ENCODE measurements around the gene AJM1. TPM values are rescaled to one million over a fixed set of nuclear protein-coding genes. Genes with fewer than 3 reads are reported as not detected.
A peak's percentile ranks its signal among the peaks of the same experiment; 100 is the strongest.
"Not testable (repeated sequence)": the region's sequence is repeated elsewhere in the genome, so short reads cannot be mapped to it uniquely, and the experiment has no call there.

Gene AJM1
- 0.10 TPM for polyA plus RNA-seq

DNA sequence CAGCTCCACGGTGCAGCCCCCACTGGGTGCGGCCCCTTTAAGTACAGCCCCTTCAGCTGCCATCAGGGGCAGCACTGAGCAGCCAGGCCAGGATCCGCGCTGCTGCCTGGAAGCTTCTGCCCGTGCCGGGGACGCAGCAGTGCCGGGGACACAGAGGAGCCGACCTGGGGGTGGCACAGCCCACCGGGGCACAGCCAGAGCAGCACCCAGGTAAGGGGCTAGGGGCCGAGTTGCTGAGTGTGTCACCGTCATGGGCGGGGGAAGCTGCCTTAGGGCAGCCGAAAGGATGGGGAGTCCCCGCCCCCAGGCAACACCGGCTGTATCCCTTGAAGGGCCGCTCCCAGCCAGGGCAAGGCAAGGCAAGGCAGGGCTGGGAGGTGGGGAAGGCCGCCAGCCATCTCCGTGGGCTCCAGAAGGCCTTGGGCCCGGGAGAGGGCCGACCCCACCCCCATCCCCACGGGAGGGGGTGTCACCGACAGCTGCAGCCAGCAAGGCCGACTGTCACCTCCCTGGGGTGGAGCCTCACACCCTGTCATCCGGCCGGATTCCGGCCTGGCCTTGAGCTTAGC is at the start of gene AJM1:
TSS of gene AJM1 (plus strand) at position 99 of the 569 bp plus-strand sequence. CDS start 1,937 bp downstream, outside the sequence.
- Mint-ChIP-seq H3K27ac (peak within 1 kb of the TSS; percentile 86 to 95 (median 90)), H3K4me3 (peak within 1 kb of the TSS; percentile 87 to 96 (median 94))
- not testable (repeated sequence) for H3K27me3 Mint-ChIP-seq, H3K36me3 Mint-ChIP-seq, H3K9me3 Mint-ChIP-seq, H3K4me1 Mint-ChIP-seq

DNA sequence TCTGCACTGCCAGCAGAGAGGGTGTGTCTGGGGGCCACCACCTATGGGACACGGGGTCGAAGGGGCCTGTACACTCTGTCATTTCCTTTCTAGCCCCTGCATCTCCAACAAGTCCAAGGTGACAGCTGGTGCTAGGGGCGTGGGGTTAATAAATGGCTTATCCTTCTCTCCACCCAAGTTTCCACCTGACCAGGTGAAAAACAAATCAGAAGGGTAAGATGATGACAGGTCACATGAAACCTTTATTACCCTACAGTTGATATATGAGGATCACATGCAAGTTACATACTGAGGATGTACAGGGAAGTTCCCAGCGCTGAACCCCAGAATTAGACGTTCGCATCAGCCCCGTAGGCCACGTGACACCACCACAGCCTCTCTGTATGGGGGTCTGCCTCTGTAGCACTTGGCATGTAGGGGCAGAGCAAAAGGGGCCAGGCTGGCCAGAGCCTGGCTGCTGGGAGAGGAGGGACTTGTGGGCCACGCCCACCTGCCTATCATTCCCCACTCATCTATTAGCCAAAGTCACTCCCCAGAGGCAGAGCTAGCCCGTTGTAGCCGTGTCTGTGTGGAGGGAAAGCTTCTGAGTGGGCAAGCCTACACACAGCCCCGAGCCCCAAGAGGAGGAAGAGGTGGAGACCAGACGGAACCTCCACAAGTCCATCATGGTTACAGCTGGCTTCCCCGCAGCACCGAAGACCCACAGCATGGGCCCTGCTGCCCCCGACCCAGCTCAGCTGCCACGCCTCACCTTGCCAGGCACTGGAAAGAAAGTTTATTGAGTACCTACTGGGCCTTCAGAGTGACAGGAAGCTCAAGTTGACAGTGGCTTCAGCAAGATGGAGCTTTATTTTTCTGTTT is 49.0 kb upstream of the AJM1 start:
- H3K27ac Mint-ChIP-seq = peak overlapping the region; percentile 63 to 89 (median 71)
- H3K36me3 Mint-ChIP-seq = no peaks in the 10 kb centered on the region
- H3K27me3 Mint-ChIP-seq = no peaks in the 10 kb centered on the region
- peaks cover 0 to 21% (median 11%) of the 10 kb centered on the region in 3 donors for H3K4me1 Mint-ChIP-seq
- H3K4me3 Mint-ChIP-seq = peak overlapping the region in 3 of 4 donors; percentile 32 to 78 (median 47)
- H3K9me3 Mint-ChIP-seq = no peaks in the 10 kb centered on the region

DNA sequence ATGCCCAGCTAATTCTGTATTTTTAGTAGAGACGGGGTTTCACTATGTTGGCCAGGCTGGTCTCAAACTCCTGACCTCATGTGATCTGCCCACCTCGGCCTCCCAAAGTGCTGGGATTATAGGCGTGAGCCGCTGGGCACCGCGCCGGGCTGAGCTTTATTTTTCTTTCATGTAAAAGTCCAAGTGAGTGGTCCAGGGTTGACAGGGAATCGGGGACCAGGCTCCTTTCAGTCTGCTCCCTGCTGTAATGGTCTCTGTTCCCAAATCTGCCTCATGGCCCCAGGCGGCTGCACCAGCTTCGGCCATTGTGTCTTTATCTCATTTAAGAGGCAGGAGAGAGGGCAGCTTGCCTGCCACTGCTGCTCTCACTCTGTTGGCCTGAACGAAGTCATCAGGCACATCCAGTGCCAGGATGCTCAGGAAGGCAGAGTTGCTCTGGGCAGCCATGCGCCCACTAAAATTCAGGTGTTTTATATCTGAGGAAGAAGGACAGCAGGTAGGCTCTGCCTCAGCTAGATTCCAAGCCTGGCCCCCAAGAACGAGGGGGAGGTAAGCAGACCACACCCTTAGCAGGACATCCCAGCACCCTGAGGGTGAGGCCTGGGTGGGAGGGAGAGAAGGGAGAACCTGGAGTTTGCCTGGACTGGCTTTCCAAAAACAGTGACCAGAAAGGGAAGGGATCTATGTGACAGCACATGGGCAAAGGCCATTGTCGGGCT is 47.8 kb upstream of the AJM1 start:
- peak overlapping the region in 1 of 3 donors; percentile 20 for H3K27ac Mint-ChIP-seq
- peaks cover 0 to 19% (median 5%) of the 10 kb centered on the region in 3 donors for H3K4me1 Mint-ChIP-seq
- H3K36me3 Mint-ChIP-seq = no peaks in the 10 kb centered on the region
- H3K9me3 Mint-ChIP-seq = no peaks in the 10 kb centered on the region
- H3K4me3 Mint-ChIP-seq = peak overlapping the region in 2 of 4 donors; percentile 55 to 56
- H3K27me3 Mint-ChIP-seq = no peaks in the 10 kb centered on the region

DNA sequence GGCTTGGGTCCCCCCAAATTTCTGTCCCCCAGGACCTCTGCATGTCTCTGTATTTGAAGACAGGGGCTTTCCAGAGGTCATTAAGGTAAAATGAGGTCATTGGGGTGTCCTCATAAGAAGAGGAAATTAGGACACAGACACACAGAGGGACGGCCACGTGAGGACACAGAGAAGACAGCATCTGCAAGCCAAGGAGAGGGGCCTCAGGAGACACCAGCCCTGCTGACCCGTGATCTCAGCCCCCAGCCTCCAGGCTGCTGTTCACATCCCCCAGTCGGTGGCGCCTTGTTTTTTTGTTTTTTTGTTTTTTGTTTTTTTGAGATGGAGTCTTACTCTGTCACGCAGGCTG is 47.3 kb upstream of the AJM1 start:
- Mint-ChIP-seq H3K27ac (peak overlapping the region in 1 of 3 donors; percentile 5), H3K36me3 (no peaks in the 10 kb centered on the region), H3K4me1 (peaks cover 0 to 19% (median 5%) of the 10 kb centered on the region in 3 donors), H3K4me3 (peak overlapping the region in 1 of 4 donors; percentile 56), H3K9me3 (no peaks in the 10 kb centered on the region), H3K27me3 (peaks cover 1% of the 10 kb centered on the region)

DNA sequence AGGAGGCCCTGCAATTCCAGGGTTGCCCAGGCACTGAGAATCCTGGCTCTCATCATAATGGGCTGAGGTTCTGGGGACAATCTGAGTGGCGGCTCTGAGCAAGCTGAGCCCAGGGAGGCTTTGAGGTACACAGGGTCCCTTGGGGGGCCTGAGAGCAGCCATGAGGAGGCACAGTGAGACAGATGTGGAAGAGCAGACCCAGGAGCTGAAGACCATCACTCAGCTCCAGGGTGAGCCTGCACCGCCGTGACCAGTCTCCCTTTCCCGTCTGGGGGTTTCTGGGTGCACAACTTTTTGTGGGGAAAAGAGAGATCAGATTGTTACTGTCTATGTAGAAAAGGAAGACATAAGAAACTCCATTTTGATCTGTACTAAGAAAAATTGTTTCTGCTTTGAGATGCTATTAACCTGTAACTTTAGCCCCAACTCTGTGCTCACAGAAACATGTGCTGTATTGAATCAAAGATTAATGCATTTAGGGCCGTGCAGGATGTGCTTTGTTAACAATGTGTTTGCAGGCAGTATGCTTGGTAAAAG is 46.0 kb upstream of the AJM1 start, which contains the start of gene CCDC183:
TSS of gene CCDC183 (plus strand) at position 101 of the 537 bp plus-strand sequence. CDS start at position 161, 60 bp downstream.
- Mint-ChIP-seq H3K36me3 (no peaks in the 10 kb centered on the region), H3K4me3 (peak within 1 kb of the TSS in 2 of 4 donors; percentile 14 to 75), H3K27me3 (peaks cover 7% of the 10 kb centered on the region), H3K9me3 (no peaks in the 10 kb centered on the region), H3K27ac (peak within 1 kb of the TSS in 2 of 3 donors; percentile 5 to 79), H3K4me1 (peaks cover 6 to 25% (median 11%) of the 10 kb centered on the region in 3 donors)

DNA sequence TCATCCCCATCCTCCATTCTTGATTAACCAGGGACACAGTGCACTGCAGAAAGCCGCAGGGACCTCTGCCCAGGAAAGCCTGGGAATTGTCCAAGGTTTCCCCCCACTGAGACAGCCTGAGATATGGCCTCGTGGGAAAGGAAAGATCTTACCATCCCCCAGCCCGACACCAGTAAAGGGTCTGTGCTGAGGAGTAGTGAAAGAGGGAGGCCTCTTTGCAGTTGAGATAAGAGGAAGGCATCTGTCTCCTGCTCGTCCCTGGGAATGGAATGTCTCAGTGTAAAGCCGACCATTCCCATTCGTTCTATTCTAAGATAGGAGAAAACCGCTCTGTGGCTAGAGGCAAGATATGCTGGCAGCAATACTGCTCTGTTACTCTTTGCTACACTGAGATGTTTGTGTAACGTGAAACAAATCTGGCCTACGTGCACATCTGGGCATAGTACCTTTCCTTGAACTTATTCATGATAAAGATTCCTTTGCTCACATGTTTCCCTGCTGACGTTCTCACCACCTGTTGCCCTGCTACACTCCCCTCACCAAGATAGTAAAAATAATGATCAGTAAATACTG is 45.4 kb upstream of the AJM1 start:
- peak overlapping the region in 1 of 3 donors; percentile 79 for H3K27ac Mint-ChIP-seq
- H3K4me3 Mint-ChIP-seq = peak overlapping the region in 1 of 4 donors; percentile 75
- not testable (repeated sequence) for H3K27me3 Mint-ChIP-seq, H3K9me3 Mint-ChIP-seq, H3K36me3 Mint-ChIP-seq
- peaks cover 8 to 26% (median 11%) of the 10 kb centered on the region in 3 donors for H3K4me1 Mint-ChIP-seq

DNA sequence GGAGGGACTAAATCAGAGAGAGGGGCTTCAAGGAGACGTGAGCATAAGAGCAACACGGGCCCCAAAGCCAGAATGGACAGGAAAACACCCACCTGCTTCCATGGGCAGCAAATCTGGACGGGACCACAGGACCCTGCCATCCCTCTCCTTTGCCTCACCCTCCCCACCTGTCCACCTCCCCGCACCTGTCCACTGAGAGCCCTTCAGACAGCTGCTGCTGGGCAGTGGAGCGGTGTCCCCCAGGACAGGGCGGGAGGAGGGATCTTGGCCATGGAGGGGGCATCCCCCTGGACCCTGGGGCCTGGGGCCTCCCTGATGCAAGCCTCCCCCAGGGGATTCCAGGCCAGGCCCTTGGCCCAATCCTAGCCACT is 43.6 kb upstream of the AJM1 start:
- no peaks in the 10 kb centered on the region for H3K36me3 Mint-ChIP-seq
- no peaks in the 10 kb centered on the region for H3K9me3 Mint-ChIP-seq
- peak overlapping the region in 1 of 4 donors; percentile 26 for H3K4me3 Mint-ChIP-seq
- peaks cover 9% of the 10 kb centered on the region for H3K27me3 Mint-ChIP-seq
- H3K4me1 Mint-ChIP-seq = peaks cover 6 to 20% (median 8%) of the 10 kb centered on the region in 3 donors
- H3K27ac Mint-ChIP-seq = no peak overlapping the region

DNA sequence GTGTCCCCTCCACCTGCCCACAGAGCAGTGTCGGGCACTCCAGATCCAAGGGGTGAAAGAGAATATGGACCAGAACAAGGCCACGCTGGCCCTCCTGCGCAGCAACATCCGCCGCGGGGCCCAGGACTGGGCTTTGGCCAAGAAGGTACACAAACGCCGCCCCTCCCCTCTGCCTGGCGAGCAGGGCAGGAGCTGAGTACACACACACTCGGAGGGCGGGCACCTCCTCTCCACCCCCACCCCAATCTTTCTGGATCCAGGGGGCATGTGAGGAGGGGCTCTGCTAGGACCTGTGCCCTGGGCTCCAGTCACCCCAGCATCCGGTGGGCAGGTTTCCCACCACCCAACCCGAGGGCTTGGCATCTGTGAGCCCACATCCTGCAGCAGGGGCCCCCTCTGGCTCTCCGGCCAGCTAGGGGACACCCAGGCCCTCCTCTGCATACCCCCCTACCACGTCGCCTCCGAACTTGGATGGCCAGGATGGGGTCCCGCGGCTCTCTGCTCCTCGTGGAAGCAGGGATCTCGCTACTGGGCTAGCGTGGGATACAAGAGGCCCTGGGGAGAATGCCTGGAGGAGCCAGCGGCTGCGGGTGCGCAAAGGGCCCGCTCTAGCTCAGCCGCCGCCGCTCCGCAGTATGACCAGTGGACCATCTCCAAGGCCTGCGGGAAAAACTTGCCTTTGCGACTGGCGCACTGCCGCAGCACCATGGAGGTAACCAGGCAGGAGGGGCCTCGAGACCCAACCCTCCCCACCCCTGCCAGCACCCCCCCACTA is 43.0 kb upstream of the AJM1 start:
- Mint-ChIP-seq H3K27ac (peak overlapping the region in 2 of 3 donors; percentile 50 to 91), H3K4me1 (peaks cover 6 to 20% (median 8%) of the 10 kb centered on the region in 3 donors), H3K4me3 (peak overlapping the region; percentile 52 to 95 (median 89)), H3K36me3 (peaks cover under 1% of the 10 kb centered on the region), H3K27me3 (peaks cover 9% of the 10 kb centered on the region), H3K9me3 (no peaks in the 10 kb centered on the region)

DNA sequence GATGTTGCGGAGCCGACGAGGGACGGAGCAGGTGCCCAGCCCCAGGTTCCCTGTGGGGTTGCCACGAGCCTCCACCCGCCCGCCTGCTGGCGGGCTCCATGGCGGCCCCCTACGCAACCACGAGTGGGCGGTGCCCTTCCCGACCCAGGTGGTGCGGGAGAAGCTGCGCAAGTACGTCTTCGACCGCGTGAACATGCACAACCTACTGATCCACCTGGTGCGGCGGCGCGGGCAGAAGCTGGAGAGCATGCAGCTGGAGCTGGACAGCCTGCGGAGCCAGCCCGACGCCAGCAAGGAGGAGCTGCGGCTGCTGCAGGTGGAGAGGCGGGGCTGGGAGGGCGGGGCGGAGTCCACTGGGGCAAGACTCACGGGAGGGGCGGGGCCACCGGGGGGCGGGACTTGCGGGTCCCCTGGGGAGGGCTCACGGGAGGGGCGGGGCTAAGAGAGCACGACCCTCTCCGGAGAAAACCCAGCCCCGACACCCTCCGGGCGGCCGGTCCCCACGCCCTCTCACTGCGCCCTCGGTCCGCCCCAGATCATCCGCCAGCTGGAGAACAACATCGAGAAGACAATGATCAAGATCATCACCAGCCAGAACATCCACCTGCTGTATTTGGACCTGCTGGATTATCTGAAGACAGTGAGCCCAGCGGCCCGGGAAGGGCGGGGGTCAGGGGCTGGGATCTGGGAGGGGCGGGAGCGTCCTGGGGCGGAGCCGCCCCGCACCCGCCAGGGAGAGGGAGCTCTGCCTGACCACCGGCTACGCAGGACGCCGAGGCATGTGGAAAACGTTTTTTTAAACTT is 42.2 kb upstream of the AJM1 start:
- Mint-ChIP-seq H3K9me3 (no peaks in the 10 kb centered on the region), H3K36me3 (peaks cover 1% of the 10 kb centered on the region), H3K4me3 (peak overlapping the region; percentile 82 to 95 (median 89)), H3K27ac (peak overlapping the region; percentile 50 to 91 (median 89)), H3K4me1 (peaks cover 6 to 20% (median 8%) of the 10 kb centered on the region in 3 donors), H3K27me3 (peaks cover 9% of the 10 kb centered on the region)

DNA sequence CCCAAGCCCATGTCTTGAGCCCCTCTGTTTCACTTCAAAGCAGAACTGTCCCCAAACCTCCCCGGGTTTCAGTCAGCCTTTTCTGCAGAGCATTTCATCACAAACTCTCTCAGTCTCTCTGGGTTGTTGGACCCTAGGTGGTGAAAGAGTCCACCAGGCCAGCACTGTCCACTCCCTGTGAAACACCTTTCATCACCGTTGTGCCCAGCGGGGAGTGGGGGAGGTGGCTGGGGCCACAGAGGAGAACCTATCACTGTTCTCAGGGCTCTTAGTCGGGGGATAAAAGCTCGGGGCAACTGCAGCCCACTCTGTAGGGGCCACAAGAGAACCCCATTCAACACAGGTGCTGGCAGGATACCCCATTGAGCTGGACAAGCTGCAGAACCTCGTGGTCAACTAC is 40.0 kb upstream of the AJM1 start:
- Mint-ChIP-seq H3K4me1 (peaks cover 6 to 21% (median 16%) of the 10 kb centered on the region in 3 donors), H3K27ac (peak overlapping the region in 2 of 3 donors; percentile 50 to 62), H3K4me3 (peak overlapping the region in 2 of 4 donors; percentile 54 to 87), H3K36me3 (peaks cover 1% of the 10 kb centered on the region), H3K27me3 (peaks cover 9% of the 10 kb centered on the region), H3K9me3 (no peaks in the 10 kb centered on the region)

DNA sequence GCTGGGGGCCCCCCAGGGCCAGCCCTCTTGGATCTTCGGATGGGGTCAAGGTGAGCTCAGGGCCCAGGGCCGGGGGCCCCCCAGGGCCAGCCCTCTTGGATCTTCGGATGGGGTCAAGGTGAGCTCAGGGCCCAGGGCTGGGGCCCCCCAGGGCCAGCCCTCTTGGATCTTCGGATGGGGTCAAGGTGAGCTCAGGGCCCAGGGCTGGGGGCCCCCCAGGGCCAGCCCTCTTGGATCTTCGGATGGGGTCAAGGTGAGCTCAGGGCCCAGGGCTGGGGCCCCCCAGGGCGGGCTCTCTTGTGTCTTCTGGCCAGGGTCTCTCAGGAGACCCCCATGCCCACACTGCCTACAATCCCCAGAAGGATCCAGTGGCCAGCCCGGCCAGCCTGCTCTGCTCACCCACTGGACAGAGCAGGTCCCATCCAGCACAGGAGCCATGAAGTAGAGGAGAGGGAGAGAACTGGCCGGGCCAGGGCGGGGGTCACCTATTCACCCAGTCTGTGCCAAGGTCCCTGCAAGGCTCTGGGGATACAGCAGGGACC is 39.2 kb upstream of the AJM1 start:
- H3K9me3 Mint-ChIP-seq, H3K27me3 Mint-ChIP-seq, H3K36me3 Mint-ChIP-seq: not testable (repeated sequence)
- peak overlapping the region in 1 of 3 donors; percentile 56 for H3K27ac Mint-ChIP-seq
- H3K4me1 Mint-ChIP-seq = peaks cover 6 to 21% (median 16%) of the 10 kb centered on the region in 3 donors
- peak overlapping the region in 1 of 4 donors; percentile 80 for H3K4me3 Mint-ChIP-seq

DNA sequence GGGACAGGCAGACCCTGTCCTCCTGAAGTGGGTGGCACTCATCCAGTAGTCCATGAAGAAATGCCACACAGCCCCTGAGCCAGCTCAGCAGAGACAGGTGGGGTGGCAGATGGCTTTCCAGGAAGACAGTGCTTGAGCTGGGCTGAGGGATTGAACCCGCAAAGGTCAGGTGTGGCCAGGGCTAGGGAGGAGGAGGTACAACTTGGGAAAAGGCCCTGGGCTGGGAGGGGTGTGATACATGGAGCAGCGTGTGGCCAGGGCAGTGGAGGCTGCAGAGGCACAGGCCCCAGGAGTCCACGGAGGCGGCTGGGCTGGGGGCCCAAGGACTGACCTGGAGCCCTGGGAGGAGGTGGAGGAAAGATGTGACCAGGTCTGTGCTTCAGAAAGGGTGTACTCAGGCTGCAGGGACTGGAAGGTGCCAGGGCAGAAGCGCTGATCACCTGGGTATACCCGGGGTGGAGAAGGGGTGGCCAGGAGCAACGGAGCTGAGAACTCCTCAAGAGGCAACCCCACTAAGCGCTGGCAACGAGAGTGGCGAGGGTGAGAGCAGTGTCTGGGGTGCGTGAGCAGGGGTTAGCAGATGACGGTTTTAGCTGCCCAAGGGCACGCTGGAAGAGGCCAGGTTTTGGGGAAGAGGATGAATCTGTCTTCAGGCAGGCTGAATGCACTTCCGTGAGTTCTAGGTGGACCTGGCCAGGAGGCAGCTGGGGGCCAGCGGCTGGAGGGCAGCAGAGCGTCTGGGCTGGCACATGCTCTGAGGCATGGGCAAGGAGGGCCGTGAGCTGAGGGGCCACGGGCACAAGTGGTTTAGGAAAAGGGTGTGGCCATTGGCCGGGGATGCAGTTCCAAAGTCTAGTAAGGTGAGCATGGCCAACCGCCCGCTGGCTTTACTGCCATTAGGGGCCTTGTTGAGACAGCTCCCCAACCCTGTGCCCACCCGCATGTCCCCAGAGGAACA is 38.4 kb upstream of the AJM1 start:
- peaks cover 9% of the 10 kb centered on the region for H3K27me3 Mint-ChIP-seq
- H3K4me1 Mint-ChIP-seq = peaks cover 9 to 24% (median 18%) of the 10 kb centered on the region in 3 donors
- peak overlapping the region; percentile 39 to 56 (median 50) for H3K27ac Mint-ChIP-seq

More for the DNA sequence above, 38.4 kb upstream of the AJM1 start:
- Mint-ChIP-seq H3K4me3 (peak overlapping the region in 3 of 4 donors; percentile 46 to 80 (median 54)), H3K9me3 (no peaks in the 10 kb centered on the region), H3K36me3 (peaks cover 1% of the 10 kb centered on the region)
